ENCODE measurements around the gene TCF23.
"Not testable (repeated sequence)": the region's sequence is repeated elsewhere in the genome, so short reads cannot be mapped to it uniquely, and the experiment has no call there.

The TCF23 gene

GRCh38 chr2:27178469-27178868 lies 29.7 kb downstream of the TCF23 start:
- no peak for TF ChIP-seq POLR2A (IDR thresholded peaks at IDR 0.05; ENCODE audit: low read depth, low read length)
- no peak for DNase-seq (ENCODE audit: insufficient read length, low spot score)
- FAIRE-seq: no peak

- TF ChIP-seq POLR2A (IDR thresholded peaks at IDR 0.05; ENCODE audit: low read depth, low read length): no peak
- DNase-seq (ENCODE audit: insufficient read length, low spot score) (no peak), FAIRE-seq (no peak)
Observed at GRCh38 chr2:27179344-27180000, 30.7 kb downstream of the TCF23 start.

- no peak for TF ChIP-seq POLR2A (IDR thresholded peaks at IDR 0.05; ENCODE audit: low read depth, low read length)
- DNase-seq (ENCODE audit: insufficient read length, low spot score): no peak
- no peak for FAIRE-seq
Observed at GRCh38 chr2:27182346-27182745, 33.5 kb downstream of the TCF23 start.

- FAIRE-seq (no peak), DNase-seq (ENCODE audit: insufficient read length, low spot score) (no peak)
- no peak for TF ChIP-seq POLR2A (IDR thresholded peaks at IDR 0.05; ENCODE audit: low read depth, low read length)
Observed at GRCh38 chr2:27184115-27184514, 35.3 kb downstream of the TCF23 start.

GRCh38 chr2:27185331-27186026 lies 36.7 kb downstream of the TCF23 start:
- FAIRE-seq (no peak), DNase-seq (ENCODE audit: insufficient read length, low spot score) (no peak)
- no peak for TF ChIP-seq POLR2A (IDR thresholded peaks at IDR 0.05; ENCODE audit: low read depth, low read length)

- FAIRE-seq (no peak), DNase-seq (ENCODE audit: insufficient read length, low spot score) (no peak)
- no peak for TF ChIP-seq POLR2A (IDR thresholded peaks at IDR 0.05; ENCODE audit: low read depth, low read length)
Observed at GRCh38 chr2:27186613-27187345, 38.0 kb downstream of the TCF23 start.

- no peak for FAIRE-seq
Observed at GRCh38 chr2:27189989-27190388, 41.2 kb downstream of the TCF23 start.

GRCh38 chr2:27191070-27191829 lies 42.4 kb downstream of the TCF23 start:
- no peak for TF ChIP-seq POLR2A (IDR thresholded peaks at IDR 0.05; ENCODE audit: low read depth, low read length)
- FAIRE-seq (peak; percentile 71), DNase-seq (ENCODE audit: insufficient read length, low spot score) (peak; percentile 35)

More at GRCh38 chr2:27189989-27190388, 41.2 kb downstream of the TCF23 start:
- DNase-seq (ENCODE audit: insufficient read length, low spot score): no peak
- TF ChIP-seq POLR2A (IDR thresholded peaks at IDR 0.05; ENCODE audit: low read depth, low read length): no peak

- no peak for FAIRE-seq
- DNase-seq (ENCODE audit: insufficient read length, low spot score): no peak
- TF ChIP-seq POLR2A (IDR thresholded peaks at IDR 0.05; ENCODE audit: low read depth, low read length): no peak
Observed at GRCh38 chr2:27194538-27195354, 45.9 kb downstream of the TCF23 start.

- DNase-seq (ENCODE audit: insufficient read length, low spot score); FAIRE-seq: not testable (repeated sequence)
Observed at GRCh38 chr2:27195799-27196198, 47.0 kb downstream of the TCF23 start.

GRCh38 chr2:27198068-27198467 lies 49.3 kb downstream of the TCF23 start:
- FAIRE-seq; DNase-seq (ENCODE audit: insufficient read length, low spot score): not testable (repeated sequence)

- FAIRE-seq: no peak
- TF ChIP-seq POLR2A (IDR thresholded peaks at IDR 0.05; ENCODE audit: low read depth, low read length): no peak
- no peak for DNase-seq (ENCODE audit: insufficient read length, low spot score)
Observed at GRCh38 chr2:27198627-27199026, 49.8 kb downstream of the TCF23 start.

GRCh38 chr2:27199241-27199640 lies 50.4 kb downstream of the TCF23 start:
- TF ChIP-seq POLR2A (IDR thresholded peaks at IDR 0.05; ENCODE audit: low read depth, low read length): no peak
- no peak for FAIRE-seq
- no peak for DNase-seq (ENCODE audit: insufficient read length, low spot score)
